IgD-negative memory B cell (primary cell): ENCODE results near the gene GALNT12. TPM values are rescaled to one million over a fixed set of nuclear protein-coding genes. Genes with fewer than 3 reads are reported as not detected.

Experiments used
- H3K27ac Mint-ChIP-seq, 3 donors: one replicate each; pipeline ENCODE4 v1.8.0; 2020 to 2022; ENCODE audit warnings: mild to moderate bottlenecking in 3 of 3, mixed read lengths in 3 of 3, moderate library complexity in 1 of 3
- H3K27me3 Mint-ChIP-seq: one replicate; pipeline ENCODE4 v1.8.0; 2021; ENCODE audit warnings: mixed read lengths
- H3K36me3 Mint-ChIP-seq: one replicate; pipeline ENCODE4 v1.8.0; 2020; ENCODE audit warnings: mild to moderate bottlenecking, mixed read lengths
- H3K4me1 Mint-ChIP-seq, 3 donors: one replicate each; pipeline ENCODE4 v1.8.0; 2020 to 2022; ENCODE audit warnings: mixed read lengths in 3 of 3, mild to moderate bottlenecking in 1 of 3
- H3K4me3 Mint-ChIP-seq, 4 donors: one replicate each; pipeline ENCODE4 v1.8.0; 2020 to 2022; ENCODE audit warnings: mild to moderate bottlenecking in 4 of 4, mixed read lengths in 4 of 4, moderate library complexity in 3 of 4
- H3K9me3 Mint-ChIP-seq, 3 donors: one replicate each; pipeline ENCODE4 v1.8.0; 2020 to 2021; ENCODE audit warnings: mixed read lengths in 3 of 3, mild to moderate bottlenecking in 1 of 3
- polyA plus RNA-seq: library from polyadenylated mRNA; unstranded; fragments of 300-500 nt; fragmentation: Illumina TruSeq; gene quantifications from one replicate; pipeline ENCODE4 v1.2.3, GENCODE V29; 2021

Gene GALNT12
- polyA plus RNA-seq, 1 donor from 2014 or later = 0.90 TPM

GRCh38 chr9:98865284-98865875 is 57.9 kb downstream of the GALNT12 start:
- Mint-ChIP-seq H3K4me3 (no peak overlapping the region), H3K27me3 (peaks cover 24% of the 10 kb centered on the region), H3K4me1 (no peaks in the 10 kb centered on the region), H3K9me3 (no peaks in the 10 kb centered on the region), H3K36me3 (no peaks in the 10 kb centered on the region), H3K27ac (no peak overlapping the region)

- Mint-ChIP-seq H3K27me3 (peaks cover 23% of the 10 kb centered on the region), H3K9me3 (peaks cover 0 to 2% (median 0%) of the 10 kb centered on the region in 3 donors), H3K4me1 (peaks cover 0 to under 1% (median 0%) of the 10 kb centered on the region in 3 donors), H3K36me3 (peaks cover under 1% of the 10 kb centered on the region), H3K27ac (no peak overlapping the region), H3K4me3 (no peak overlapping the region)
Observed at GRCh38 chr9:98866435-98867102, 59.1 kb downstream of the GALNT12 start.

GRCh38 chr9:98867103-98867428 is 59.6 kb downstream of the GALNT12 start:
- H3K27ac Mint-ChIP-seq = no peak overlapping the region
- H3K9me3 Mint-ChIP-seq = peaks cover 0 to 2% (median 0%) of the 10 kb centered on the region in 3 donors
- H3K36me3 Mint-ChIP-seq = peaks cover 2% of the 10 kb centered on the region
- peaks cover 22% of the 10 kb centered on the region for H3K27me3 Mint-ChIP-seq
- peaks cover 0 to 2% (median 0%) of the 10 kb centered on the region in 3 donors for H3K4me1 Mint-ChIP-seq
- no peak overlapping the region for H3K4me3 Mint-ChIP-seq

DNA sequence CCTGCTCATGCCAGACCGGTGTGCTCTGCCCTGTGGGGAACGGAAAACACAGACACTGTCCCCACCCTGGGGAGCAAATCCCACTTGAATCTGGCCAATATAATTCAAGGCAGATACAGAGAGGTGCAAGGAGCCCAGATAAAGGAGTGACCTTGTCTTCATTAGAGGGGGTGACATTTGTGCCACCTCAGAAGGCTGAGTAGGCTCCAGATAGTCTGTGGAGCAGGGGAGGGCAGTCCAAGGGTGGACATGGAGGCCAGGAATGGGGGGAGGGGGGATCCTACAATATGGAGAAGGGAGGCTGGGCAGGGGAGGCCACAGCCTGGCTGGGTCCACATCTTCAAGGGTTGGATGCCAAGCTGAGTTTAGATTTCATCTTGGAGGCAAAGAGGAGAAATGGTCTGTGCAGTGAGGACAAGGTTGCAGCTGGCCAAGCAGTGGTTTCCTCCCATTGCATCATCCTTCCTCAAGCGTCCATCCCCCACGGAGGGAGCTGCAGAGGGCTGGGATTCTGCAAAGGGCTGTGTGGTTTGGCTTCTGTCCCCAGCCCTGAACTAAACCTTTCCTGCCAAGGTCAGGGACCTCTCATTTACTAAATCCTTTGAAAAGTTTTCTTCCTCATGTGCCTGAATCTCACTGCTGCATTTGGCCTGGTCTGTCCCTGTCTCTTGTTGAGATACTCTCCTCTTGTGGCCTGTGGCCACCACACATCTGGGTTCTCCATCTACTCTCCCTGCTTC is 60.1 kb downstream of the GALNT12 start:
- Mint-ChIP-seq H3K9me3 (peaks cover 0 to 2% (median 0%) of the 10 kb centered on the region in 3 donors), H3K27ac (no peak overlapping the region), H3K27me3 (peaks cover 22% of the 10 kb centered on the region), H3K4me3 (no peak overlapping the region), H3K4me1 (peaks cover 0 to 2% (median 0%) of the 10 kb centered on the region in 3 donors), H3K36me3 (peaks cover 2% of the 10 kb centered on the region)

- H3K27ac Mint-ChIP-seq = no peak overlapping the region
- peaks cover 2% of the 10 kb centered on the region for H3K36me3 Mint-ChIP-seq
- peaks cover 16% of the 10 kb centered on the region for H3K27me3 Mint-ChIP-seq
- H3K9me3 Mint-ChIP-seq = peaks cover 0 to 2% (median 0%) of the 10 kb centered on the region in 3 donors
- peaks cover 0 to 2% (median 0%) of the 10 kb centered on the region in 3 donors for H3K4me1 Mint-ChIP-seq
- no peak overlapping the region for H3K4me3 Mint-ChIP-seq
Observed at GRCh38 chr9:98869078-98869745, 61.7 kb downstream of the GALNT12 start.

DNA sequence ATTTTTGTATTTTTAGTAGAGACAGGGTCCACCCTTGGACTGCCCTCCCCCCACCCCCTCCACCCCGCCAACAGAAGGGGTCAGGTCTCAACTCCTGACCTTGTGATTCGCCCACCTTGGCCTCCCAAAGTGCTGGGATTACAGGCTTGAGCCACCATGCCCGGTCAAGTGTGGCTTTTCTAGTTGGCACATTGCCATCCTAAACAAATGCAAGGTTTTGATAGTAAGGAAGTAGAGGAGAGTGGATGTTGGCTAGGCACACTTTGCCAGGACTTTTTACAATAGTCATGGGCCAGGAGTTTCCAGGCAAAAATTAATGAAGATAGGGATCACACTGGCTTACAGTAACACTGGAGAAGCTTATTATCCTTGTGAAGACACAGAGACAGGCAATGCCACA is 62.4 kb downstream of the GALNT12 start:
- Mint-ChIP-seq H3K9me3 (peaks cover 0 to 2% (median 0%) of the 10 kb centered on the region in 3 donors), H3K4me3 (no peak overlapping the region), H3K4me1 (peaks cover 0 to 2% (median 0%) of the 10 kb centered on the region in 3 donors), H3K36me3 (peaks cover 2% of the 10 kb centered on the region), H3K27me3 (peaks cover 16% of the 10 kb centered on the region), H3K27ac (no peak overlapping the region)

DNA sequence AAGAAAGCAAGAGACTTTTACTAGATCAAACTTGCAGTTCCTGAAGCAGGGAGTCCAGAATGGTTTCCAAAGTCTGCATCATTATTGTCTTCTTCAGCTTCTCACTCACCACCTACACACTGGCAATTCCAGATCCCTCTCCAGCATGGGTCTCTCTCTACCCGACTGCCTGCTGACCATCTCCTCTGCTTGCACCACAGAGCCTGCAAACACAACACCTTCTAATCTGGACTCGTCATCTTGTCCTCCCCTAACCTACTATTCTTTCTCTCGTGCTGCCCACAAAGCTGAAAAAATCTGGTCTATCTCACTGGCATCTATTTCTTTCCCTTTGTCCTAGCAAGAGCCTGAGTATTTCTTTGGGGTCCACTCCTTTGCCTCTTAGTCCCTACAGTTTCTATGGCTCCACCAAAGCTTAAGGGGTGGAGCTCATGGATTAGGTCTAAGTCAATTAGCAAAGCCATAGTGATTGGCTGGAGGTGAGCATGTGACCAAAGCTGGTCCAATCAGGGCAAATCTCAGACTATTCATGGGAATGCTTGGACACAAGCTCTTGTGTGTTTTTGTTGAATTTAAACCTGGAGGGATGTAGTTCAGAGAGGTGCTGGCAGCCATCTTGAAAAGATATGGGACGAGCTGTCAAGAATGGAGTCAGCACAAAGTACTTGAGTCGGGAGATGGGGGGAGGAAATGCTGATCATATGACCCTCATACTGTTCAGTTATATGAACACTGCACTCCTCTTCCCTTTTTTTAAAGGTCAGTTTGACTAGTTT is 63.5 kb downstream of the GALNT12 start:
- Mint-ChIP-seq H3K4me1 (peaks cover 0 to 2% (median 0%) of the 10 kb centered on the region in 3 donors), H3K4me3 (no peak overlapping the region), H3K36me3 (peaks cover 2% of the 10 kb centered on the region), H3K27ac (no peak overlapping the region), H3K27me3 (peaks cover 10% of the 10 kb centered on the region), H3K9me3 (peaks cover 0 to 2% (median 0%) of the 10 kb centered on the region in 3 donors)

GRCh38 chr9:98871558-98872065 is 64.1 kb downstream of the GALNT12 start:
- Mint-ChIP-seq H3K36me3 (peaks cover 2% of the 10 kb centered on the region), H3K27me3 (peaks cover 9% of the 10 kb centered on the region), H3K27ac (no peak overlapping the region), H3K4me1 (peaks cover 0 to 2% (median 0%) of the 10 kb centered on the region in 3 donors), H3K4me3 (no peak overlapping the region), H3K9me3 (peaks cover 0 to 2% (median 0%) of the 10 kb centered on the region in 3 donors)

DNA sequence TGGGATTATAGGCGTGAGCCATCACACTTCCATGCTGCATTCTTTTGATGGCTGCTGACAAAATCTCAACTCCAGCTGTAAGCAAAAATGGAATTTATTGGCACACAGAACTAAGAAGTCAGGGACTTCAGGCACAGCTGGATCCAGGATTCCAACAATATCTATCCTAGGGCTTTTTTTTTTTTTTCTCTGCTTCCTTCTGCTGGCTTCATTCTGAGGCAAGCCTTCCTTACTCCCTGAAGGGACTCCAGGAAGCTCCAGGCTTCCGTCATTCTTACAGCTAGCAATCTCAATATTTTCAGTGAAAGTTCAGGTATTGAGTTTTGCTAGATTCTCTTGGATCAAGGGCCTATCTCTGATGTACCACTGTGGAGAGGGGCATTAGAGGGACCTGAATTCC is 66.1 kb downstream of the GALNT12 start:
- Mint-ChIP-seq H3K36me3 (peaks cover 2% of the 10 kb centered on the region), H3K9me3 (peaks cover 0 to 2% (median 0%) of the 10 kb centered on the region in 3 donors), H3K4me3 (no peak overlapping the region), H3K4me1 (peaks cover 0 to 2% (median 0%) of the 10 kb centered on the region in 3 donors), H3K27me3 (peaks cover 2% of the 10 kb centered on the region), H3K27ac (no peak overlapping the region)

DNA sequence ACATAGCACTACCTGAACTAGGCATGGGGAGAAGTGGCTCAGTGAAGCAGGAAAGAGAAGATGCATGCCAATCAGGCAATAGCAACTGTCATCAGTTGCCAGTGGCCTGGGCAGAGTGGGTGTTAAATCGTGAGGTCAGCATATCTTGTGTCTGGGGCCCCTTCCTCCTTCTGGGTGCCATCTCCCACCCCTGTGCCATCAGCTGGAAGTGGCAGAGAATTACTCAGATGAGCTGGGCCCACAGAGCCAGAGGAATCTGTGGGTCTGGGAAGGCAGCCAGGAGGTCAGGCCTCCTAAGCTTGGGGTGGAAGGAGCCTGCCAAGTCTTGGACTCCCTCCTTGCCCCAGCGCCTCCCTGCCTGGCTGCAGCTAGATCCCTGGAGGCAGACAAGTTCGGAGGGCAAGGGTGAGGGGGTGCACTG is 66.5 kb downstream of the GALNT12 start:
- Mint-ChIP-seq H3K27ac (no peak overlapping the region), H3K27me3 (peaks cover 2% of the 10 kb centered on the region), H3K9me3 (peaks cover 0 to 2% (median 0%) of the 10 kb centered on the region in 3 donors), H3K4me3 (no peak overlapping the region), H3K4me1 (peaks cover 0 to 2% (median 0%) of the 10 kb centered on the region in 3 donors), H3K36me3 (peaks cover 2% of the 10 kb centered on the region)

DNA sequence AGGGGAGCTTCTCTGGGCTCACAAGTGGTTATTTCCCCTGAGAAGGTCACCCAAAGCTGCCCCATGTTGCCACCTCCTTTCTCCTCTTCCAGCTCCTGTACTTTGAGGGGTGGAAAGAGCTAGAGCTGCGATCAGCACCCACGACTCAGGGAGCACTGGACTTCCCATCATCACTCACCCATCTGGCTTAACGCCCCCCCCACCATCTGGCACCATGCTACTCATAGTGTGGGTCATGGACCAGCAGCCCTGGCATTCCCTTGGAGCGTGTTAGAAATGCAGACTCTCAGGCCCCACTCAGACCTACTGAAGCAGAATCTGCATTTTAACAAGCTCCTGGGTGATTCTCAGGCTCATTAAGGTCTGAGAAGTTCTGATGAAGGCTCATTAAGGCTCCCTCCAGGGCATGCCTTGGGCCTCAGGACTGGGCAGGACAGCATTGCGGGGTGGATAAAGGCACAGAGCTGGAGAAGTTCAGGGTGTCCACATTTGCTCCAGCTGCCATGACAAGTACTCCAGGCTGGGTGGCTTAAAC is 67.3 kb downstream of the GALNT12 start:
- Mint-ChIP-seq H3K4me1 (peaks cover 0 to 2% (median 0%) of the 10 kb centered on the region in 3 donors), H3K27me3 (peaks cover 6% of the 10 kb centered on the region)

GRCh38 chr9:98875536-98875935 is 68.1 kb downstream of the GALNT12 start:
- peaks cover 8% of the 10 kb centered on the region for H3K27me3 Mint-ChIP-seq
- H3K27ac Mint-ChIP-seq = no peak overlapping the region
- H3K4me1 Mint-ChIP-seq = peaks cover 0 to 2% (median 0%) of the 10 kb centered on the region in 3 donors
- H3K4me3 Mint-ChIP-seq = no peak overlapping the region
- peaks cover 0 to 2% (median 0%) of the 10 kb centered on the region in 3 donors for H3K9me3 Mint-ChIP-seq
- H3K36me3 Mint-ChIP-seq = peaks cover 2% of the 10 kb centered on the region

More for the DNA sequence above, 67.3 kb downstream of the GALNT12 start:
- Mint-ChIP-seq H3K36me3 (peaks cover 2% of the 10 kb centered on the region), H3K4me3 (no peak overlapping the region), H3K9me3 (peaks cover 0 to 2% (median 0%) of the 10 kb centered on the region in 3 donors), H3K27ac (no peak overlapping the region)

- Mint-ChIP-seq H3K4me3 (no peak overlapping the region), H3K36me3 (no peaks in the 10 kb centered on the region)
Observed at GRCh38 chr9:98877311-98877710, 69.8 kb downstream of the GALNT12 start.

More at GRCh38 chr9:98877311-98877710, 69.8 kb downstream of the GALNT12 start:
- no peak overlapping the region for H3K27ac Mint-ChIP-seq
- no peaks in the 10 kb centered on the region for H3K9me3 Mint-ChIP-seq
- peaks cover 12% of the 10 kb centered on the region for H3K27me3 Mint-ChIP-seq
- no peaks in the 10 kb centered on the region for H3K4me1 Mint-ChIP-seq
